C4-2B (cell line): ENCODE measurements around the gene CACNA2D1.

ENCODE experiments used
- ZFX ChIP-seq: fragments of 450-650 bp; IDR thresholded peaks from 2 replicates; pipeline ENCODE4 v1.6.1; 2017
- TF ChIP-seq, protein P1 (sequence below): fragments of 450-650 bp; conservative IDR thresholded peaks from 2 replicates; pipeline ENCODE4 v1.5.1; 2017; ENCODE audit warnings: mild to moderate bottlenecking

DNA sequence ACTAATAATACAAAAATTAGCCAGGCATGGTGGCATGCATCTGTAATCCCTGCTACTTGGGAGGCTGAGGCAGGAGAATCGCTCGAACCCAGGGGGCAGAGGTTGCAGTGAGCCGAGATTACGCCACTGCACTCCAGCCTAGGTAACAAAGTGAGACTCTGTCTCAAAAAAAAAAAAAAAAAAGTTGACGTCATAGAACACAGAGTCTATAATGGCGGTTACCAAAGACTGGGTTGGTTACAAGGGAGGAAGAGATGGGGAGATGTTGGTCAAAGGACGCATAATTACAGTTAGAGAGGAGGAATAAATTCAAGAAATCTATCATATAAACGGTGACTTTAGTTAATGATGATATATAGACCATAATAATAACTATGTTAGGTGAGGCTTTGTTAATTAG lies 364.1 kb downstream of the CACNA2D1 start:
- TF ChIP-seq, protein P1, sequence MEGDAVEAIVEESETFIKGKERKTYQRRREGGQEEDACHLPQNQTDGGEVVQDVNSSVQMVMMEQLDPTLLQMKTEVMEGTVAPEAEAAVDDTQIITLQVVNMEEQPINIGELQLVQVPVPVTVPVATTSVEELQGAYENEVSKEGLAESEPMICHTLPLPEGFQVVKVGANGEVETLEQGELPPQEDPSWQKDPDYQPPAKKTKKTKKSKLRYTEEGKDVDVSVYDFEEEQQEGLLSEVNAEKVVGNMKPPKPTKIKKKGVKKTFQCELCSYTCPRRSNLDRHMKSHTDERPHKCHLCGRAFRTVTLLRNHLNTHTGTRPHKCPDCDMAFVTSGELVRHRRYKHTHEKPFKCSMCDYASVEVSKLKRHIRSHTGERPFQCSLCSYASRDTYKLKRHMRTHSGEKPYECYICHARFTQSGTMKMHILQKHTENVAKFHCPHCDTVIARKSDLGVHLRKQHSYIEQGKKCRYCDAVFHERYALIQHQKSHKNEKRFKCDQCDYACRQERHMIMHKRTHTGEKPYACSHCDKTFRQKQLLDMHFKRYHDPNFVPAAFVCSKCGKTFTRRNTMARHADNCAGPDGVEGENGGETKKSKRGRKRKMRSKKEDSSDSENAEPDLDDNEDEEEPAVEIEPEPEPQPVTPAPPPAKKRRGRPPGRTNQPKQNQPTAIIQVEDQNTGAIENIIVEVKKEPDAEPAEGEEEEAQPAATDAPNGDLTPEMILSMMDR, result no peak
- TF ChIP-seq ZFX, result no peak
